NCI-H128 (cell line): ENCODE data around the gene JMJD1C.

Experiments used
- DNase-seq: peaks from one replicate; lab custom pipeline; 2025; ENCODE audit not compliant: unreplicated experiment; lab: John Stamatoyannopoulos, UW

Gene JMJD1C

GRCh38 chr10:63228237-63228636 is 237.5 kb downstream of the JMJD1C start:
- DNase-seq, result no peak

GRCh38 chr10:63227207-63227895 is 238.4 kb downstream of the JMJD1C start:
- no peak for DNase-seq

- DNase-seq, result no peak
These were observed 241.5 kb downstream of the JMJD1C start for GRCh38 chr10:63224241-63224640.

- DNase-seq, result no peak
These were observed 243.8 kb downstream of the JMJD1C start for GRCh38 chr10:63221950-63222349.

- no peak for DNase-seq
These were observed 246.0 kb downstream of the JMJD1C start for GRCh38 chr10:63219749-63220148.

- no peak for DNase-seq
These were observed 248.6 kb downstream of the JMJD1C start for GRCh38 chr10:63217120-63217605.

GRCh38 chr10:63214571-63214970 is 251.2 kb downstream of the JMJD1C start:
- DNase-seq, result no peak

- DNase-seq, result no peak
These were observed 252.3 kb downstream of the JMJD1C start for GRCh38 chr10:63213489-63213888.

- no peak for DNase-seq
These were observed 255.1 kb downstream of the JMJD1C start for GRCh38 chr10:63210611-63211196.

GRCh38 chr10:63209705-63210104 is 256.1 kb downstream of the JMJD1C start:
- no peak for DNase-seq

- DNase-seq, result no peak
These were observed 256.8 kb downstream of the JMJD1C start for GRCh38 chr10:63208986-63209385.

- DNase-seq, result no peak
These were observed 258.6 kb downstream of the JMJD1C start for GRCh38 chr10:63206997-63207811.

GRCh38 chr10:63206576-63206975 is 259.2 kb downstream of the JMJD1C start:
- no peak for DNase-seq

- DNase-seq, result no peak
These were observed 260.4 kb downstream of the JMJD1C start for GRCh38 chr10:63205421-63205820.

- DNase-seq, result no peak
These were observed 260.9 kb downstream of the JMJD1C start for GRCh38 chr10:63204667-63205391.

- DNase-seq, result no peak
These were observed 264.7 kb downstream of the JMJD1C start for GRCh38 chr10:63201118-63201517.

- DNase-seq, result no peak
These were observed 265.3 kb downstream of the JMJD1C start for GRCh38 chr10:63200431-63200830.

GRCh38 chr10:63199716-63200115 is 266.1 kb downstream of the JMJD1C start:
- no peak for DNase-seq

GRCh38 chr10:63197344-63198092 is 268.3 kb downstream of the JMJD1C start:
- DNase-seq, result no peak

- DNase-seq, result no peak
These were observed 273.0 kb downstream of the JMJD1C start for GRCh38 chr10:63192826-63193225.

- no peak for DNase-seq
These were observed 290.2 kb downstream of the JMJD1C start for GRCh38 chr10:63175534-63175933.
